Stimulated activated naive B cell treated with anti-CD40 and anti-IgM and Interleukin-4, amounts not matched to agents 10 μg/mL and 1 μg/mL and 100 μg/mL, for 72 hours (primary cell): ENCODE data around the gene MARCHF5.

Experiments used
- ATAC-seq, 2 donors: fragments of 150-1000 bp; cut with Tn5 transposase; replicated peaks; 2 replicates each; pipeline ENCODE4 v1.10.0; 2021; ENCODE audit warnings: moderate library complexity in 1 of 2
- DNase-seq: peaks from one replicate; pipeline ENCODE4 v3.0.0; 2021
- H3K27ac Mint-ChIP-seq: one replicate; pipeline ENCODE4 v1.8.0; 2022; ENCODE audit warnings: mild to moderate bottlenecking, mixed read lengths
- H3K27me3 Mint-ChIP-seq, 2 donors: one replicate each; pipeline ENCODE4 v1.8.0; 2022; ENCODE audit warnings: mixed read lengths in 2 of 2
- H3K36me3 Mint-ChIP-seq, 2 donors: one replicate each; pipeline ENCODE4 v1.8.0; 2022; ENCODE audit warnings: mixed read lengths in 2 of 2, mild to moderate bottlenecking in 1 of 2
- H3K4me1 Mint-ChIP-seq, 2 donors: one replicate each; pipeline ENCODE4 v1.8.0; 2022; ENCODE audit warnings: mixed read lengths in 2 of 2, mild to moderate bottlenecking in 1 of 2
- H3K4me3 Mint-ChIP-seq, 2 donors: one replicate each; pipeline ENCODE4 v1.8.0; 2022; ENCODE audit warnings: mild to moderate bottlenecking in 2 of 2, mixed read lengths in 2 of 2, moderate library complexity in 1 of 2
- H3K9me3 Mint-ChIP-seq, 2 donors: one replicate each; pipeline ENCODE4 v1.8.0; 2022; ENCODE audit warnings: mixed read lengths in 2 of 2, mild to moderate bottlenecking in 1 of 2

The MARCHF5 gene, protein sequence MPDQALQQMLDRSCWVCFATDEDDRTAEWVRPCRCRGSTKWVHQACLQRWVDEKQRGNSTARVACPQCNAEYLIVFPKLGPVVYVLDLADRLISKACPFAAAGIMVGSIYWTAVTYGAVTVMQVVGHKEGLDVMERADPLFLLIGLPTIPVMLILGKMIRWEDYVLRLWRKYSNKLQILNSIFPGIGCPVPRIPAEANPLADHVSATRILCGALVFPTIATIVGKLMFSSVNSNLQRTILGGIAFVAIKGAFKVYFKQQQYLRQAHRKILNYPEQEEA

DNA sequence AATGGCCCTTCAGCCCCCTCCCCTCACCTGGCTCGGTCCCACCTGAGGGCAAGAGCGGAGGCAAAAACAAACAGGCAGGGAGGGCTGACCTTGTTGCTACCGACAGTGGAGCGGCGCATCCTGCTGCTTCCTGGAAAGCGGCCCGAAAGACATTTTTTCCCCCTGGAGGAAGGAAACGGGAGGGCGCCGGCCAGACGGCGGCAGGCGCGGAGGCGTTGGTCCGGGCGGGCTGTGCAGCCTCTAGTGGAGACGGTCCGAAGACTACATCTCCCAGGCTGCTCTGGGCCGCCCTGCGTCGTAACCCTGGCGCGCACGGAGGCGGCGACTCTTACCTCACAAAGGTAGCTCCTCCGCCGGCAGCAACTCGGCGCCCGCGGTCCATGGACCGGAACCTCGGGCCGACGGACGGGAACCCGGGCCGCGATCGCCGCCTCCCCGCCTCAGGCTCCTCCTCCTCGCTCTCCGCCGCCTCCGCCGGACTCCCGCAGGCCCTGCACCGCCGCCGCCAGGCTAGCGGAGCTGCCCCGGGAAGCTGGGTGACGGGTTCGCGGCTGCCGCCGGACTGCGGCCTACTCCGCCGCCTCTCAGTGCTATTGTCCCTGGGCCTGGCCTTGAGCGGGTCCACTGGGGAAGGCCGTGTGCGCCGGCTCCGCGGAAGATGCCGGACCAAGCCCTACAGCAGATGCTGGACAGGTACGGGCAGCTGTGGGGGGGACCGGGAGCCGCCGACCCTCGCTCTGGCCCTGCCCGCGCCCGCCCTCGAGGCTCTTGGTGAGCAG is at the start of gene MARCHF5, which contains the start of gene CPEB3:
Gene MARCHF5, plus strand, starts transcription at position 331 of the 779 bp plus-strand sequence. Its CDS starts 328 bp downstream, at position 659.
Gene CPEB3, minus strand, starts transcription at position 242 of the 779 bp plus-strand sequence. CDS start 50,728 bp downstream, outside the sequence.
- peaks cover 0 to 5% of the 10 kb centered on the region in 2 donors for H3K36me3 Mint-ChIP-seq
- H3K27me3 Mint-ChIP-seq, result no peaks in the 10 kb centered on the region
- ATAC-seq (peak; percentile 98), DNase-seq (peak; percentile 95)
- peak within 1 kb of the TSS; percentile 93 for H3K27ac Mint-ChIP-seq
- peaks cover 14 to 24% of the 10 kb centered on the region in 2 donors for H3K4me1 Mint-ChIP-seq
- no peaks in the 10 kb centered on the region for H3K9me3 Mint-ChIP-seq
- H3K4me3 Mint-ChIP-seq, result peak within 1 kb of the TSS; percentile 90 to 98

DNA sequence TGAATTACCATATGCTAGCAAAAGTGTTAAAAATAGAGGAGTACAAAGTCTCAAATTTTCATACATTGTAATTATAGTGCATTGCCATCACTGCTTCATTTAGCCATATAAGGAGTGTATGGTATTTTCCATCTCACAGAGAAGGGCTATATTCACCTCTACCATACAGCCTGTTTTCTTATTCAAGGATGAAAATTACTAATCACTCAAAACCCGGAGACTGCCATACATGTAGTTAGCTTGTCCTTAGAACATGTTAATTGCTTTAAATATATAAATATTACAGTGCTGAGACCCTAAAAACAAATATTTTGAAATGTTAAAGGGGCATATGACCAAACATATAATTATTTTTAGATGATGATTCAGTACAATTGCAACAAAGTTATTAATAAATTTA is 49.5 kb upstream of the MARCHF5 start:
- Mint-ChIP-seq H3K4me3 (peak overlapping the region in 1 of 2 donors; percentile 88), H3K27me3 (no peaks in the 10 kb centered on the region), H3K4me1 (peaks cover 20 to 47% of the 10 kb centered on the region in 2 donors), H3K9me3 (no peaks in the 10 kb centered on the region), H3K36me3 (peaks cover 6 to 10% of the 10 kb centered on the region in 2 donors), H3K27ac (no peak overlapping the region)
- ATAC-seq (no peak), DNase-seq (no peak)

DNA sequence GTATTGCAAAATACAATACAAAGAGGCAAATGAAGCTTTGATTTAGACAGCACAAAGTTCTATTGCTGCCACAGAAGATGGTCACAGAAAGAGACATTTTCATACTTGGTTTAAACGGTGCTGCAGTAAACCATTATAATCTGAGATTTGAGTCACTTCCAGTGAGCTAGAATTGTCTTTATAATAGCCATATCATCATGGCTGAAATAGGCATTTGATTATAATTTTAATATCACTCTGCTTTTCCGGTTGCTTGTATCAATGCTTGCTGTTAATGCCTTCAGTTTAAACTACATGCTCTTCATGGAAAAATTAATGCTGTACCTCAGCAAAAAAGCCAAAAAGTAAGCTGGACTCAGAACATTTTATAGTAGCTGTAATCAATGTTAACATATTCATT is 48.6 kb upstream of the MARCHF5 start:
- H3K9me3 Mint-ChIP-seq, result no peaks in the 10 kb centered on the region
- peaks cover 20 to 47% of the 10 kb centered on the region in 2 donors for H3K4me1 Mint-ChIP-seq
- H3K36me3 Mint-ChIP-seq, result peaks cover 6% of the 10 kb centered on the region in 2 donors
- DNase-seq, result no peak
- no peaks in the 10 kb centered on the region for H3K27me3 Mint-ChIP-seq
- ATAC-seq, result no peak
- H3K4me3 Mint-ChIP-seq, result no peak overlapping the region
- H3K27ac Mint-ChIP-seq, result no peak overlapping the region

DNA sequence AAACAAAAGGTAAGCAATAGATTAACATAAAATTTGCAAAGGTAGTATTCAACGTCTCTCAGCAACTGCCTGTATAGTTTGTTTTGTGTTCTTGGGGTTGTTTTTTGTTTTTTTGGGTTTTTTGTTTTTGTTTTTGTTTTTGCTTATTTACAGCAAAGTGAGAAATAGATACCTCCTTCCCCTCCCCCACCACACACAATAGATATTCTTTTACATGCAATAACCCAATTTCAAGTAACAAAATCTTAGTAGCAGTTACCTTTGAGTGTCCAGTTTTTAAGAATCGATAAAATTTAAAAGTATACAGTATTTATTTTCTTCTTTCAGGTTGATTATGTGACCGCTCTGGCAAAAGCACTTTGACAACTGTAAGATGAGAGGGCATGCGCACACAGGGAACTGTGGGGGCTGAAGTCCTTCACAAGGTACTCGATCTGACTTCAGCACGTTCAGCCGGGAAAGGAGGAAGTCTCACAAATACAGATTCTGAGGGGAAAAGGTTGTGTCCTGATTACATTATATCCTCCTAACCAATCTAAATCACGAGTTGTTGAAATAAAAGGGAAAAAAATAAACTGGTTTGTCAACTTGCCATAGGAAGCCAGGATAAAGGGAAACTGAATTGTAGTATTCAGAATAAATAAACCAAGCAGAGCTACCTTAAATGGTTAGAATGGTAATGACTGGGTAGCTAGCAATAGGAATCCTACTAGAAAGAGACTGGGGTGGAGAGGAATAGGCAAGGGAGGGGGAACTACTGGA is 47.9 kb upstream of the MARCHF5 start:
- DNase-seq (peak; percentile 12), ATAC-seq (peak; percentile 56 to 62)
- Mint-ChIP-seq H3K9me3 (no peaks in the 10 kb centered on the region), H3K4me3 (peak overlapping the region; percentile 64 to 77), H3K27me3 (no peaks in the 10 kb centered on the region), H3K27ac (peak overlapping the region; percentile 43), H3K4me1 (peaks cover 17 to 44% of the 10 kb centered on the region in 2 donors), H3K36me3 (peaks cover 5 to 6% of the 10 kb centered on the region in 2 donors)

DNA sequence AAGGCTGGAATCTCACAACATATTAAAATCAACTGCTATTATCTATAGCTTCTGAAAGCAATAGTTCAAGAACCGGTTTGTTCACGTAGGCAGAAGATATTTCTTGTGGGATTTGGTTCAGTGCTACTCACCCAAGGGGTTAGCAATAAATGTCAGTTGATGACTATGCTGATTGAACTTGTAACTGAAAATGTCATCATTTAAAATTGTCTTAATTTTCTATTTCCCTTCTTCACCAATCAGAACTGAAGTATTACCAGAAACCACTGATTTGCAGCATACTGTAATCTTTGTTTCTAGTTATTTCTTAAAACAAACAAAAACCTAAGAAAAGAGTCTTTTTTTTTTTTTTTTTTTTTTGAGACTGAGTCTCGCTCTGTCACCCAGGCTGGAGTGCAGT is 46.2 kb upstream of the MARCHF5 start:
- no peaks in the 10 kb centered on the region for H3K9me3 Mint-ChIP-seq
- H3K27me3 Mint-ChIP-seq, result no peaks in the 10 kb centered on the region
- H3K36me3 Mint-ChIP-seq, result no peaks in the 10 kb centered on the region
- DNase-seq (no peak), ATAC-seq (peak; percentile 76 to 78)
- H3K4me3 Mint-ChIP-seq, result no peak overlapping the region
- H3K4me1 Mint-ChIP-seq, result peaks cover 10 to 31% of the 10 kb centered on the region in 2 donors
- peak overlapping the region; percentile 42 for H3K27ac Mint-ChIP-seq

GRCh38 chr10:92248566-92248965 is 42.4 kb upstream of the MARCHF5 start:
- Mint-ChIP-seq H3K27ac (no peak overlapping the region), H3K4me3 (no peak overlapping the region), H3K27me3 (no peaks in the 10 kb centered on the region), H3K9me3 (no peaks in the 10 kb centered on the region), H3K4me1 (peaks cover 2 to 15% of the 10 kb centered on the region in 2 donors), H3K36me3 (no peaks in the 10 kb centered on the region)
- ATAC-seq, result no peak
- no peak for DNase-seq

GRCh38 chr10:92263396-92263795 is 27.6 kb upstream of the MARCHF5 start:
- Mint-ChIP-seq H3K27me3 (no peaks in the 10 kb centered on the region), H3K36me3 (peaks cover 3 to 4% of the 10 kb centered on the region in 2 donors), H3K9me3 (no peaks in the 10 kb centered on the region), H3K4me3 (no peak overlapping the region), H3K27ac (no peak overlapping the region), H3K4me1 (peaks cover 20 to 33% of the 10 kb centered on the region in 2 donors)
- DNase-seq (no peak), ATAC-seq (no peak)

DNA sequence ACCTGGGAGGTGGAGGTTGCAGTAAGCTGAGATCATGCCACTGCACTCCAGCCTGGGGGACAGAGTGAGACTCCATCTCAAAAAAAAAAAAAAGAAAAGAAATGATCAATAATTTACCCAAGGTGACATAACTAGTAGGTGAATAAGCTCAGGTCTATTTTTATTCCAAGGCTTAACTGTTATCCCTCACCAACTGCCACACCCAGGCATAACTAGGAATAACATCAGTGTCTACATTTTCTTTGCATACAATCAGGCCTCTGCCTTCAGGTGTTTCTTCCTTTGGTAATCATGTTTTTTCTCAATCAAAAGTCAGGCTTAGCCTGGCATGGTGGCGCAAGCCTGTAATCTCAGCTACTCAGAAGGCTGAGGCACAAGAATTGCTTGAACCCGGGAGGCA is 26.7 kb upstream of the MARCHF5 start:
- Mint-ChIP-seq H3K36me3 (peaks cover 3 to 4% of the 10 kb centered on the region in 2 donors), H3K4me1 (peaks cover 25 to 40% of the 10 kb centered on the region in 2 donors), H3K27me3 (no peaks in the 10 kb centered on the region), H3K9me3 (no peaks in the 10 kb centered on the region), H3K4me3 (no peak overlapping the region), H3K27ac (no peak overlapping the region)
- no peak for ATAC-seq
- no peak for DNase-seq

DNA sequence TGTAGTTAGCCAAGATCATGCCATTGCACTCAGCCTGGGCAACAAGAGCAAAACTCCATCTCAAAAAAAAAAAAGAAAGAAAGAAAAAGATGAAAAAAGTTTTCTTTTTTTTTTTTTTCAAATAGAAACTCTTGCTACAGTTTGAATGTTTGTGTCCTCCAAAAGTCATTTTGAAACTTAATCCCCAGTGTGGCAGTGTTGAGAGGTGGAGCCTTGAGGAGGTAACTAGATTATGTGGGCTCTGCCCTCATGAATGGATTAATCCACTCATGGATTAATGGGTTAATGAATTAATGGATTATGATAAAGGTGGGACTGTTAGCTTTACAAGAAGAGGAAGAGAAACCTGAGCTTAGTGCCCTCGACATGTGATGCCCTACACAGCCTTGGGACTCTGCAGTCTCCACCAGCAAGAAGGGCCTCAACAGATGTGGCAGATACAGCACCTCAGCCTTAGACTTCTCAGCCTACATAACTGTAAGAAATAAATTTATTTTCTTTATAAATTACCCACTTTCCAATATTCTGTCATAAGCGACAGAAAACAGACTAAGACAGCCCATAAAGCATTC is 25.2 kb upstream of the MARCHF5 start:
- peak; percentile 2 for DNase-seq
- Mint-ChIP-seq H3K4me3 (no peak overlapping the region), H3K9me3 (no peaks in the 10 kb centered on the region), H3K27me3 (no peaks in the 10 kb centered on the region), H3K27ac (peak overlapping the region; percentile 68), H3K4me1 (peaks cover 25 to 45% of the 10 kb centered on the region in 2 donors), H3K36me3 (peaks cover 5 to 9% of the 10 kb centered on the region in 2 donors)
- ATAC-seq, result peak; percentile 78 to 80

DNA sequence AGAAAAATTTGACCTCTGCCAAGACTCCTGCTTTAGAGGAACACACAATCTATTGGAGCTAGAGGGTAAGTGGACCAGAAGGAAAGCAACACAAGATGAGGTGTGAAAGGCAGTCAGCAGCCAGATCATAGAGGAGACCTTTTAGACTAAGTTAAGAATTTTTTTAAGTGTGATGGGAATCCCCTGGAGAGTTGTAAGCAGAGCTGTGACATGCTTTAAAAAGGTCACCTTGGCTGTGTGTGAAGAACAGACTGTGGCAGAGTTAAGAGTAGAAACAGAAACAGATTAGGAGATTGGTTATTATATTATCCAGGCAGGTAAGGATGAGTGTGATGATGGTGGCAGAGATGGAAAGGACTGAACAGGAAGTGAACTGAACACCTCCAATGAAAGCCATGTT is 23.6 kb upstream of the MARCHF5 start:
- H3K4me1 Mint-ChIP-seq, result peaks cover 27 to 49% of the 10 kb centered on the region in 2 donors
- DNase-seq (peak; percentile 14), ATAC-seq (peak; percentile 80 to 88)
- peaks cover 5 to 9% of the 10 kb centered on the region in 2 donors for H3K36me3 Mint-ChIP-seq
- no peaks in the 10 kb centered on the region for H3K9me3 Mint-ChIP-seq
- no peaks in the 10 kb centered on the region for H3K27me3 Mint-ChIP-seq
- H3K27ac Mint-ChIP-seq, result peak overlapping the region; percentile 25
- peak overlapping the region; percentile 5 to 9 for H3K4me3 Mint-ChIP-seq

DNA sequence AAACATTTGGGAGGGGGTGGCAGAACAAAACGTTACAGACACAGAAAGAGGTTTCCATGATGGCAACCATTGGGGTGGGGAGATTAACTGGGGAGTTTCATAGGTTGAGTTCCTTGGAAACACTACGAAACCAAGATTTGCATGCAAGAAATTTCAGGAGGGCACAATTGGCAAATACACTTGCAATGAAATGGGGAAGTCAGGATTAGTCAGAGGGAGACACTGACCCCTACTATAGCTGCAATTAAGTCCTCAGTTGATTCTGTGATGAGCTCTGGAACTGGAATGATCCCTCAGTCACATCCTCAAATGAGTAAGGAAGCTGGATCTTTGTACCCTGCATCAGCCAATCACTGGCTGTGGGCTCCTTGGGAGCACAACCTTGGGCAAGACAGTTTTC is 22.2 kb upstream of the MARCHF5 start:
- ATAC-seq (peak; percentile 65 to 71), DNase-seq (peak; percentile 18)
- Mint-ChIP-seq H3K4me1 (peaks cover 27 to 55% of the 10 kb centered on the region in 2 donors), H3K9me3 (no peaks in the 10 kb centered on the region), H3K27me3 (no peaks in the 10 kb centered on the region), H3K36me3 (peaks cover 5 to 9% of the 10 kb centered on the region in 2 donors), H3K27ac (no peak overlapping the region), H3K4me3 (no peak overlapping the region)

DNA sequence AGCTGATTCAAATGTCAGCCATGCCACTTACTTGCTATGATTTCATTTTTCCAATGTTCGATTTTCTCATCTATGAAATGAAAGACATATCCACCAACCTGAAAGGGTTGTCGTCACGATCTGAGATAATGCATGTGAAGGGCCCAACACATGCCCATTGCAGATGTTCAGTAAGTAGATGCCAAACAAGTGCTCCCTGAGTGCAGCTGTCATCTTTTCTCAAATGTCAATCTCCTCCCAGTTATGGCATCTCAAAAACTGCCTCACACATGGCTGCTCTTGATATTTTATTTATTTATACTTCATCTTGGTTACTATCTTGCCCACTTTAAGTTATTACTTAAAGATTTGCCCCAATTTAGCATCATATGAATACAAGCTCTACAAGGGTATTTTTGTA is 16.9 kb upstream of the MARCHF5 start:
- H3K27me3 Mint-ChIP-seq, result no peaks in the 10 kb centered on the region
- no peaks in the 10 kb centered on the region for H3K9me3 Mint-ChIP-seq
- H3K36me3 Mint-ChIP-seq, result peaks cover 3 to 5% of the 10 kb centered on the region in 2 donors
- DNase-seq (no peak), ATAC-seq (no peak)
- no peak overlapping the region for H3K4me3 Mint-ChIP-seq
- peaks cover 2 to 18% of the 10 kb centered on the region in 2 donors for H3K4me1 Mint-ChIP-seq
- no peak overlapping the region for H3K27ac Mint-ChIP-seq

DNA sequence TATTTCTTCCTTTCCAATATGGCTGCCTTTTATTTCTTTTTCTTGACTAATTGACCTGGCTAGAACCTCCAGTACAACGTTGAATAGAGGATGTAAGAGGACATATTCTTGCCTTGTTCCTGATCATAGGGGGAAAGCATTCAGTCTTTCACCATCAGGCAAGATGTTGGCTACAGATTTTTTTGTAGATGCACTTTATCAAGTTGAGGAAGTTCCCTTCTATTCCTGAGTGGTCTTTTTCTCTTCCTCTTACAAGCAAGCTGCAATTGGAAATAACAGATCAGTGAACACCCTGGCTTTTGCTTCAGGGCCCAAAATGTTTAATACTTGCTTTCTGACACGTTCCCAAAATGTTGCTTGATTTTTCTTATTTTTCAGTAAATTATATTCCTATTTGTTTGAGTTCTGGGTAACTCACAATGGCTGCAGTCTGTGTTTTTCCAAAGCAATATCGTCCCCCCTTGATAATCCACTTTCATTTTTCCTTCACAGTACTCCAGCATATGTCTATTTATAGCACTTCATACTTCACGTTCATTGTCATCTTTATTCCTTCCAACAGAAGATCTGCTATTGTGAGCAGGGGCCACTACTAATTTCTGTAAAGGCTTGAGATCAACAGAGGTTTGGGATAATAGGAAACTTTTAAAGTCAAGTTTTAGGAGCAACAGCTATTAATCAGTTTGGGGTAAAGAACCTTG is 11.8 kb upstream of the MARCHF5 start:
- no peak for ATAC-seq
- no peak overlapping the region for H3K27ac Mint-ChIP-seq
- H3K4me3 Mint-ChIP-seq, result no peak overlapping the region

More for the DNA sequence above, 11.8 kb upstream of the MARCHF5 start:
- Mint-ChIP-seq H3K27me3 (no peaks in the 10 kb centered on the region), H3K9me3 (no peaks in the 10 kb centered on the region), H3K36me3 (peaks cover 1 to 4% of the 10 kb centered on the region in 2 donors), H3K4me1 (peaks cover 6 to 31% of the 10 kb centered on the region in 2 donors)
- DNase-seq, result no peak
